Smooth muscle cell of the brain vasculature (primary cell): ENCODE data around the gene HEMGN.
A peak's percentile ranks its signal among the peaks of the same experiment; 100 is the strongest.
"Not testable (repeated sequence)": the region's sequence is repeated elsewhere in the genome, so short reads cannot be mapped to it uniquely, and the experiment has no call there.

Source experiments
- DNase-seq: peaks from one replicate; pipeline ENCODE4 v3.0.0-alpha.2; 2012; ENCODE audit warnings: low read depth, low spot score

Gene HEMGN

DNA sequence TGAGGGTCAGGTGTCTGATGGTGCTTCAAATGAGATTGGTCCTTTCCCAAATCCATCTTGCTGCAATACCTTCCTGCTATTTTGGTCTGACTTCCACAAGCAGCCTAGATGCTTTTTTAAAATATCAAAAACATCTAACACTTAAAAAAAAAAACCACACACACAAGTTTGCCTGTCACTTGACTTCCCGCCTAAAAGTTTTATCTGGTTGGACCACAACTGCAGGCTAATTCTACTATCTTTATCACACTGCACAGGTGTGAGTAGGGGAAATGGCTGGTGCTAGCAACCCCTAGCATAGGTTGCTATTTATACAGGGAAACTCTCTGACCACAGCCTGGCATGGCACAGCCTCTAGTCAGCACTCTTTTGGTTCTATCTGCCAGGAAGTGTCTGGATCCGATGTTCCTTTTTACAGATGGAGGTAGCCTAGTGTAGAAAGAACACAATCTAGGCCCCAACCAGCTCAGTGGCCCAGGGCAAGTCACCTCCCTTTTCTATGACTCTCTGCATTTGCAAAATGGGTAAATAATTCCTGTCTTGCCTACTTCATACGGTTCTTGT is at the start of gene HEMGN:
TSS of gene HEMGN (minus strand) at position 92 of the 564 bp plus-strand sequence. CDS start at position 56, 36 bp downstream.
- DNase-seq, result no peak

DNA sequence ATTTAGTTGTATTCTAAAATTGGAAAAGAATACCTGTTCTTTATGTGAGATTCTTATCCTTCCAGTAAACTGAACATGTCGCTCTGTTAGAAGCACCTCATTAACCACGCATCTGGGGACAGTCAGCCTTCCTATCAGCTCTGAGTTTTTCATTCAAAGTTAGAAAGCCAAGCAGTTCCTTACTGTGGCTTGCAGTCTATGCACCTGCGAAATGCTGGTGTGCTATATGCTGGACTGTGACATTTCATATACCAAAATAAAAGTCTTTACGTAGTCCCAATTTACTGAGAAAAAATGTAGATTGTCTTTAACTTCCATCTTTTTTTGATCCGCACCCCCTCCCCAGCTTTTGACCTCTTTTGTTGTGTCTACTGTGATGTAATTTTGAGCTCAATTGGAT is 49.5 kb upstream of the HEMGN start:
- DNase-seq, result no peak

GRCh38 chr9:97985058-97985861 is 47.3 kb upstream of the HEMGN start:
- DNase-seq, result no peak

DNA sequence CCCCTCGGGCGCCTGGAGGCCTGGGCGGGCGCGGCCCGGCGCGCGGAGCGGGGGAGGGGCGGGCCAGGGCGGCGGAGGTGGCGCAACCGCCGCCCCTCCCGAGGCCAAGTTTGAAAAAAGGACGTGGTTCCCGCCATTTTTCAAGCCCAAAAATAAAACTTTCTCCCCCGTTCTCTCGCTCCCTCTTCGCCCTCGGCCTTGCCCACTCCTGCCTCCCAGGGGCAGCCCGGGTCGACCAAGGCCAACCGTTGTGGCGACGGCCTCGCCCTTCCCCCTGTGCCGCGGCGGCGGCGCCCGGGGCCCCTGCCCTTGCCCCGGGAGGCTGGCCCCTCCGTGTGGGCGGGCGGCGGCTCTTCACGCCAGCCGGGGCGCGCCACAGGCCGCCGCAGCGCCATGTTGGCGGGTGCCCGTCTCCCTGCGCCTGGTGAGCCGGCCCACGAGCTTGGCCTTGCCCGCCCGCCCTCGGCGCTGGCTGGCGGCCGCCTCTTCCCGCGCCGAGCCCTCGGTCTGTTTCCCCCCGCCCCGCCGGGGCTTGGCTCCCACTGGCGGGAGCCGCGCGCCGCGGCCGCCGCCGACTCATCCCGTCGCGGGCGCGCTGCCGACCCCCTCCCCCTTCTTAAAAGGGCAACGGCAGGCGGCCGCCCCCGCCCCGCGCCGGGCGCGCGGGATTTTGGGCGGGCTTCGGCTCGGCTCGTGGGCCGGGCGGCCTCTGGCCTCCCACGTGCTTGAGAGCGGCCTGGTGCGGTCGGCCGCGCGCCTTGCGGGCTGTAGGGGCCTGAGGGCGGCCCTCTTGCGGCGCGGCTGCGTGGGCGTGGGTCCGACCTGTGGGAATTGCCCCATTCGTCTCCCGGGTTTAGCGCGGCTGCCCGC is 46.5 kb upstream of the HEMGN start:
- DNase-seq, result no peak

GRCh38 chr9:97983589-97984187 is 45.7 kb upstream of the HEMGN start:
- DNase-seq, result no peak

- DNase-seq, result peak; percentile 70
Observed at GRCh38 chr9:97982683-97983588, 45.0 kb upstream of the HEMGN start, which contains the start of gene ANP32B. ANP32B (plus strand) TSS chr9:97983341; CDS start chr9:97983556, 215 bp downstream.

DNA sequence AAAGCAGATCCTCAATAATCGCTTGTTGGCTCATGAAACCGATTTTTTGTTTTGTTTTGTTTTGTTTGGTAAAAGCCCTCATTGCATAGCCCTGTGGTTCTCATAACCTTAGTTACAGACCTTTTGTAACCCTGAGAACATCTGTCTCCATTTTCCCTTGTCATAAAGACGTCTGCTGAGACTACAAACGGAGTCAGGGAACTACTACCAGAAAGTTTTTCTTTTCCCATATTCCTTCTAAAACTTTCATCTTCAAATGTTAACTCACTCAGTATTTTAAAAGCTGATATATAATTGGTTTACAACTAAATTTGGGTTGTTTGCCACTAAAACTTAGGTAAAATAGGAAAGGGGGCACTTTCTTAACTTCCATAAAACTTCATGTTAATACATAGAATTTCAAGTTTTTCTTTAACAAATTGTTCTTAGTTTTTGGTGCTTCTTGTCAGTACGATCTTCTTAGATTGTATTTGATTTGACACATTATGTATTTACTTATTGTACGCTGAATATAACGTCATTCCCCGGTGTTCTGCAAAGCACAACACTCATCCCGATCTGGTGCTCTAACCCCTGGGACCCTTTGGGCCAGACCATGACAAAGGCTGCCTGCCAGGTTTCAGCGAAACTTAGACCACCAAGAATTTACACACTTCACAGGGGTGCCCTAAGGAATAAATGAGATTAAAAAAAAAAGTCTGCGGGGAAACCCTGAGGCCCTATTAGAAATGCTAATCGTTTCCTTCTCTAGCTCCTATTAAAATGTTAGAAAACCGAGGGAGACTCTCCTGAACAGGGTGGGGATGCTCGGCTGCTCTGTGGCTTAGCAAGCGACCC is 44.1 kb upstream of the HEMGN start:
- DNase-seq, result no peak

DNA sequence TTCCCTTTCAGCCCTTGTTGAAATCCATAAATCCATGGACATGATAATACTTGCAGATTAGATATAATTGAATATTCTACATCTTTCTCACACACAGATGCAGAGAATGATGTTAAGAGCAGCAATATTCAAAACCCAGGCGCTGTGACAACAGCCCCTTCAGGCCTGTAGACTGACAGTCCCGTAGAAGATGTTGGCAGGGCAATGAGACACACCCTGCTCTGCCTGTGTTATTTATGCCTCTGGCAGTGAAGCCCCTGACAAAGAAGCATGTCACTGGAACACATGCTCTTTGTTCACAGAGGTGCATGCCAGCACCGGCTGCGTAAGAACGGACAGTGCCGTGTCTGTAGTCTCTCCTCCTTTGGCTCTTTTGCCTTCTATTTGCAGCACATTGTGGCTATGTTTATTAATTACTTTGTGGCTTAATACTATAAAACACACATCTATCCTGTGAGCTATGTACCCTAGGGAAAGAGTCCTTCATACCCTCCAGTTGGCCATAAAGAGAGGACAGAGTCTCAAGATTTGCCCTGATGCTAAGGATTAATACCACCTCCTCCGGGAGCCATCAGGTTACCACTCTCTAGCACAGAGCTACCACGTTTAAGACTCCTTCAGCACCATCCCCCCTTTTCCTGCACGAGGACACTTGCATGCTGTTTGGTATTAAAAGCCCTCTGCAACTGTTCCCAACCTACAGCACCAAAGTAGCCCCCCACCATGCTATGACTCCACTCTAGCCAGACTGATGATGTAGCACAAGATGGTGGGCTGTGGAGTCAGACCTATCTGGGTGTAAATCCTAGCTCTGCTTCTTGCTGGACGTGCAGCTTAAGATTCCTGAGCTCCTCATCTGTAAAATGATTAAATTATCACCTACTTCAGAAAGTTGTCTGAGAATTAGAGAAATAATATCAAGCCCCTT is 43.2 kb upstream of the HEMGN start:
- DNase-seq, result no peak

DNA sequence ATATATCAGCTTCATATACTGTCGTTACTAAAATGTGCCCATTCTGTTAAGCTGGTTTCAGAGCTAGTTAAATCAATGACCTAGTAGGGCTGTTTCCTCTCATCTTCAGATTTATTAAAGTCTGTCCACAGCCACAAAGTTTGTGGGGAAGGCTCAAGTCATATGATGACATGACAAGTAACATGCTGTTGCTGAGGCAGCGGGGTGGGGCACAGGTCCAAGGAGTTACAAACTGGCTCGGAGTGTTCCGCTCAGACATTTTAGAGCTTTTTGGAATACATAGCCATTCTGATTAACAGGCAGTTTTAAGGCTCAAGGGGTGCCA is 42.5 kb upstream of the HEMGN start:
- DNase-seq, result no peak

- DNase-seq, result no peak
Observed at GRCh38 chr9:97979788-97980478, 42.0 kb upstream of the HEMGN start.

- DNase-seq, result no peak
Observed at GRCh38 chr9:97978371-97979130, 40.6 kb upstream of the HEMGN start.

- DNase-seq, result not testable (repeated sequence)
Observed at GRCh38 chr9:97976633-97977032, 38.7 kb upstream of the HEMGN start.

GRCh38 chr9:97975376-97975775 is 37.4 kb upstream of the HEMGN start:
- DNase-seq, result no peak

GRCh38 chr9:97972753-97973152 is 34.8 kb upstream of the HEMGN start:
- no peak for DNase-seq

DNA sequence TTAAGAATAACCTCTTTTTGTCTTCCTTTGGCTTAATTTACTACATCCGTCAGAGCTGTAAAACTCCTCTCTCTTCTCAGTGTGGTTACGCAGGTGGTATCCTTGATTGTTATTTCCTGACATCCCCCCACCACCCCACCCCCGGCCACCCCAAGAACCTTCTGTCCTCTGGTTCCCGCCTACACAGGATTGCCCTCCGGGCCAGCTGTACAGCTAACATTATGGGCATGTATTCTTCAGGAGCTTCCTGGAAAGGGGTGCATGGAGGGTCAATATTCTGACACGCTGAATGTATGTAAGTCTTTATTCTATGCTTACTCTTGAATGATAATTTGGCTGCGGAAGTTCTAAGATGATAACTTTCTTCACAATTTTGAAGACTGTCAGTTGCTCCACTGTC is 32.2 kb upstream of the HEMGN start:
- no peak for DNase-seq

DNA sequence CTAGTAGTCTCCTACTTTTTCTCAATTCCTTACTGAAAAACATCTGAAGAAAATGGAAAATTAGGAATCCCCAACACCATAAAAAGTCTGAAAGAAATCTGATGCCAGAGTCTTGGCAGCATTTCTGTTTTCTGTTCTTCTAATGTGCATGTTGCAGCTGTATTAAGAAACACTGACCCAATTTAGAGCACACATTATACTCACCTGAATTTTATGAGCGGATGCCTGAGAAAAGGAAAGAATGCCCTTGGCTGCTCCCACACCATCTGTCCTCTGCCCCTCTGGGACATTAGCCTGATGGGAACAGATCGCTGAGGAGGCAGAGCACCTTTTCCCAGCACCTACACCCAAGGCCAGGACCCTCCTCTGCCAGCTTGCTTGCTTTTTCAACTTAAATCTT is 31.0 kb upstream of the HEMGN start:
- DNase-seq, result no peak

- DNase-seq, result no peak
Observed at GRCh38 chr9:97966493-97966892, 28.5 kb upstream of the HEMGN start.

DNA sequence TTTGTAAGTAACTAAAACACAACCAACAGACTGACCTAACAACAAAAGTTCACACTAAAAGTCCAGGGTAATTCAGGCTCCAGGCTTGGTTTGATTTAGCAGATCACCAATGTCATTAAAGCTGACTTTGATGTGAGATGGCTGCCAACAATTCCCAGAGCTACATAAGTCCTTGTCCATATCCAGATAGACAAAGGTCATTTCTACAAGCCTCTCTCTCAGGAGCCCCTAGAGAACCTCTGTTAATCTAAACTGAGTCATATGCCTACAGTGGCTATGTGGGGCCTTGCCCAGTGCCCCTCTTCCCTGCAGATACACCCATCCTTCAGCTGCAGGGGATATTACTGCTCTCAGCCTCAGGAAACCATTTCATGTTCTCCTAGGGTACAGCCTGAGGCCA is 26.9 kb upstream of the HEMGN start:
- no peak for DNase-seq
